Tibial artery (tissue), 4 donors: ENCODE measurements around the gene SLC7A9.

Experiments used
- DNase-seq, 2 donors: peaks; one replicate each; pipeline ENCODE4 v3.0.0-alpha.2; 2019
- H3K27ac ChIP-seq, 2 donors: fragments of 200-600 bp; sonication (generic) in 1 of 2; 1 replicate in 1 of 2; 2 replicates in 1 of 2; pipeline ENCODE4 v1.5.1; 2018 to 2019; ENCODE audit warnings: mild to moderate bottlenecking in 1 of 2
- H3K27me3 ChIP-seq, 2 donors: fragments of 200-600 bp; sonication (generic) in 1 of 2; one replicate each; pipeline versions ENCODE4 v1.5.1 to v1.6.0; 2016 to 2019
- H3K36me3 ChIP-seq, 3 donors: fragments of 200-600 bp; sonication (generic) in 2 of 3; one replicate each; pipeline ENCODE4 v1.5.1; 2016 to 2019; ENCODE audit warnings: mild to moderate bottlenecking in 2 of 3
- H3K4me1 ChIP-seq, 4 donors: fragments of 200-600 bp; sonication (generic) in 2 of 4; 1 replicate in 3 of 4; 2 replicates in 1 of 4; pipeline ENCODE4 v1.5.1; 2016 to 2019
- H3K4me3 ChIP-seq, 2 donors: fragments of 200-600 bp; sonication (generic) in 1 of 2; 1 replicate in 1 of 2; 2 replicates in 1 of 2; pipeline ENCODE4 v1.5.1; 2018 to 2019; ENCODE audit warnings: mild to moderate bottlenecking in 2 of 2
- H3K9me3 ChIP-seq, 3 donors: fragments of 200-600 bp; sonication (generic) in 1 of 3; one replicate each; pipeline ENCODE4 v1.5.1; 2016 to 2019
- intact Hi-C: fragments of 100-400 bp; cut with DNase I; formaldehyde crosslinking; loops from one replicate; pipeline ENCODE4 v1.15.0; 2023; ENCODE audit warnings: low total_unique reads
- TF ChIP-seq, protein P1 (sequence below), 2 experiments: fragments of 200-600 bp in 1 of 2; fragments of 450-650 bp in 1 of 2; IDR thresholded peaks; one replicate each; pipeline ENCODE4 v1.5.1; 2017 to 2019; ENCODE audit warnings: antibody characterized with exemption in 2 of 2, mild to moderate bottlenecking in 1 of 2, moderate library complexity in 1 of 2

SLC7A9 gene

DNA sequence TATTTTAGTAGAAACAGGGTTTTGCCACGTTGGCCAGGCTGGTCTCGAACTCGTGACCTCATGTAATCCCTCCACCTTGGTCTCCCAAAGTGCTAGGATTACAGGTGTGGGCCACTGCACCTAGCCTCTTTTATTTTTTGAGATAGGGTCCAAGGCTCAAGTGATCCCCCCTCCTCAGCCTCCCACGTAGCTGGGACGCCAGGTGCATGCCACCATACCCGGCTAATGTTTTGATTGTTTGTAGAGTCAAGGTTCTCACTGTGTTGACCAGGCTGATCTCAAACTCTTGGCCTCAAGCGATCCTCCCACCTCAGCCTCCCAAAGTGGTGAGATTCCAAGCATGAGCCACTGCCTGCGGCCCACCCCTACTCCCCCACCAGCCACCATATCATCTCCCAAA, 6.3 kb downstream of the SLC7A9 start:
- no peaks in the 10 kb centered on the region for H3K4me1 ChIP-seq
- DNase-seq = peak in 1 of 2 donors; percentile 9
- intact Hi-C loops = no loop called here

DNA sequence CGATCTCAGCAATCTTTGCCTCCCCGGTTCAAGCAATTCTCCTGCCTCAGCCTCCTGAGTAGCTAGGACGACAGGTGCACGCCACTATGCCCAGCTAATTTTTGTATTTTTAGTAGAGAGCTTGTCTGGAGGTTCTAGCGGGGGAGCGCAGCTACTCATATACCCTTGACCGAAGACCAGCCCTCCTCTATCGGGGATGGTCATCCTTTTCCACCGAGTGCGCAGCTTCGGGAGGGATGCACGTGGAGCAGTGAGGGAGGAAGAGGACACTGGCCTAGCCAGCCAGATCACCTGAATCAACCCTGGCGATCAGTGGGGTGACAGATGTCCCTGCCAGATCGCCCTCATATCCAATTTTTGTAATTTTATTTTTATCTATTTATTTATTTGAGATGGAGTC, 6.8 kb downstream of the SLC7A9 start:
- Histone ChIP-seq H3K4me1 (no peaks in the 10 kb centered on the region), H3K27ac (no peak overlapping the region), H3K9me3 (no peaks in the 10 kb centered on the region), H3K36me3 (no peaks in the 10 kb centered on the region), H3K4me3 (no peak overlapping the region), H3K27me3 (no peaks in the 10 kb centered on the region)
- TF ChIP-seq, protein P1, sequence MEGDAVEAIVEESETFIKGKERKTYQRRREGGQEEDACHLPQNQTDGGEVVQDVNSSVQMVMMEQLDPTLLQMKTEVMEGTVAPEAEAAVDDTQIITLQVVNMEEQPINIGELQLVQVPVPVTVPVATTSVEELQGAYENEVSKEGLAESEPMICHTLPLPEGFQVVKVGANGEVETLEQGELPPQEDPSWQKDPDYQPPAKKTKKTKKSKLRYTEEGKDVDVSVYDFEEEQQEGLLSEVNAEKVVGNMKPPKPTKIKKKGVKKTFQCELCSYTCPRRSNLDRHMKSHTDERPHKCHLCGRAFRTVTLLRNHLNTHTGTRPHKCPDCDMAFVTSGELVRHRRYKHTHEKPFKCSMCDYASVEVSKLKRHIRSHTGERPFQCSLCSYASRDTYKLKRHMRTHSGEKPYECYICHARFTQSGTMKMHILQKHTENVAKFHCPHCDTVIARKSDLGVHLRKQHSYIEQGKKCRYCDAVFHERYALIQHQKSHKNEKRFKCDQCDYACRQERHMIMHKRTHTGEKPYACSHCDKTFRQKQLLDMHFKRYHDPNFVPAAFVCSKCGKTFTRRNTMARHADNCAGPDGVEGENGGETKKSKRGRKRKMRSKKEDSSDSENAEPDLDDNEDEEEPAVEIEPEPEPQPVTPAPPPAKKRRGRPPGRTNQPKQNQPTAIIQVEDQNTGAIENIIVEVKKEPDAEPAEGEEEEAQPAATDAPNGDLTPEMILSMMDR (IDR thresholded peaks at IDR 0.05) = no peak
- DNase-seq = peak in 1 of 2 donors; percentile 27
- intact Hi-C loops = no loop called here

More for the DNA sequence above, 6.3 kb downstream of the SLC7A9 start:
- H3K27ac ChIP-seq = no peak overlapping the region
- H3K9me3 ChIP-seq = no peaks in the 10 kb centered on the region
- H3K36me3 ChIP-seq = no peaks in the 10 kb centered on the region
- H3K27me3 ChIP-seq = no peaks in the 10 kb centered on the region
- TF ChIP-seq, protein P1 (IDR thresholded peaks at IDR 0.05) = no peak
- H3K4me3 ChIP-seq = no peak overlapping the region

DNA sequence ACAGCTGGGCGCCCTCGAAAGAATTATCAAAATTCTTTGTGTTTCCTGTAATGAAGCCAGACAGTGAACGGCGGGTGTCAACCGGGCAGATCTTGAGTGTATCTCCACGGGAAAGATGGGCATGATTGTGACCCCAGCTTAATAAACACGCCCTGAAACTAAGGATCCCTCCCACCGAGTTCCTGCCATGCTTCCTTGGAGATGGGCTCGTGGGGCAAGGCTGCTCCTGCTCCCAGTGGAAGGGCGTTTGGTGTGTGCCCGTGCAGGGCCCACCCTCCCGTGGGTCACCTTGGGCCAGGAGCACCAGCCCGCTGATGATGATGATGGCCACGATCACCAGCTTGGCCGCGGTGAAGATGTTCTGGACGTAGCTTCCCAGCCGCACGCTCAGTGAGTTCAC, 7.4 kb downstream of the SLC7A9 start:
- no peaks in the 10 kb centered on the region for H3K27me3 ChIP-seq
- H3K4me1 ChIP-seq = no peaks in the 10 kb centered on the region
- intact Hi-C loops = no loop called here
- no peak overlapping the region for H3K27ac ChIP-seq
- peak in 1 of 2 donors; percentile 32 for DNase-seq
- TF ChIP-seq, protein P1 (IDR thresholded peaks at IDR 0.05) = no peak
- no peaks in the 10 kb centered on the region for H3K36me3 ChIP-seq
- H3K4me3 ChIP-seq = no peak overlapping the region
- no peaks in the 10 kb centered on the region for H3K9me3 ChIP-seq

DNA sequence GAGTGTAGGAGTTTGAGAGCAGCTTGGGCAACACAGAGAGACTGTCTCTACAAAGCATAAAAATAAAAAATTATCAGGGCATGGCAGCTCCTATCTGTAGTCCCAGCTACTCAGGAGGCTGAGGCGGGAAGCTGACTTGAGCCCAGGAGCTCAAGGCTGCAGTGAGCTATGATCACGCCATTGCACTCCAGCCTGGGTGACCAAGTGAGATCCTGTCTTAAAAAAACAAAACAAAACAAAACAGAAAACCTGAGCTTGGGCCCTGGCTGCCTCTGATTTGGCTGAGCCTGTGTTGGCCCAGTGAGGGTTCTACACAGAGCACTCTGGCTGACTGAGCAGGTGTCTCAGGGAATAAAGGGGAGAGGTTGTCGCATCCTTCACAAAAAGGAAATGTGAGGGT, 8.0 kb downstream of the SLC7A9 start:
- H3K27ac ChIP-seq = no peak overlapping the region
- TF ChIP-seq, protein P1 (IDR thresholded peaks at IDR 0.05) = no peak
- no peaks in the 10 kb centered on the region for H3K9me3 ChIP-seq
- peak in 1 of 2 donors; percentile 16 for DNase-seq
- intact Hi-C loops = no loop called here
- no peaks in the 10 kb centered on the region for H3K27me3 ChIP-seq
- H3K4me1 ChIP-seq = no peaks in the 10 kb centered on the region
- H3K36me3 ChIP-seq = no peaks in the 10 kb centered on the region
- H3K4me3 ChIP-seq = no peak overlapping the region

DNA sequence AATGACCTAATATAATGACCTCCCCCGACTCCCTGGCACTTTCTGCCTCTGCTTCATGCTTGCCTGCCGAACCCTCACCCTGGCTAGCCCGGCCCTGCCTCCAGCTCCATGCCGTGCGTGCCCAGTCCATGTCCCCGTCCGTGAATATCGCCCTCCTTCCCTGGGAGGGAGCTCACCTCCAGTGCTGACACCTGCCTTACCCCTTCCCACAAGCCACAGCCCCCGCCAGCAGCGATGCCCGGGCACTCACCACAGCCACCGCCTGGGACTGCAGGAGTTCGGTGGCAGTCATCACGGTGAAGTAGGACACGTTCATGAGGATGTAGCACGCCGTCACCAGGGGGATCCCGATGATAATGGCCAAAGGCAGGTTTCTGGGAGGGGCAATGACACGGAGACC, 10.0 kb downstream of the SLC7A9 start:
- TF ChIP-seq, protein P1 (IDR thresholded peaks at IDR 0.05) = no peak

DNA sequence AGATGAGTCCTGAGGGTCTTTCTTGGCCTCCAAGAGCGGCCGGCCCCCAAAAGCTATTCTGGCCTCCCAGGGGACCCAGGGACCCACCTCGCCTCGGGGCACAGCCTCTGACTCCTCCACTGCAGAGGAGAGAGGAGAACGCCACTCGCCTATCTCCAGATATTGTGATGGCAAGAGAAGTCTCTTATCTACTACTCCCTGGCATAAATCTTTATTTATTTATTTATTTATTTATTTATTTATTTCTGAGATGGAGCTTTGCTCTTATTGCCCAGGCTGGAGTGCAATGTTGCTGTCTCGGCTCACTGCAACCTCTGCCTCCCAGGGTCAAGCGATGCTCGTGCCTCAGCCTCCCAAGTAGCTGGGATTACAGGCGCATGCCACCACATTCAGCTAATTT, 11.0 kb downstream of the SLC7A9 start:
- Histone ChIP-seq H3K9me3 (no peaks in the 10 kb centered on the region), H3K4me1 (no peaks in the 10 kb centered on the region), H3K36me3 (no peaks in the 10 kb centered on the region), H3K4me3 (no peak overlapping the region), H3K27me3 (no peaks in the 10 kb centered on the region), H3K27ac (no peak overlapping the region)
- TF ChIP-seq, protein P1 (IDR thresholded peaks at IDR 0.05) = no peak
- intact Hi-C loops = no loop called here
- peak in 1 of 2 donors; percentile 3 for DNase-seq

More for the DNA sequence above, 10.0 kb downstream of the SLC7A9 start:
- H3K4me1 ChIP-seq = no peaks in the 10 kb centered on the region
- no peak overlapping the region for H3K4me3 ChIP-seq
- H3K27ac ChIP-seq = no peak overlapping the region
- DNase-seq = peak in 1 of 2 donors; percentile 57
- no peaks in the 10 kb centered on the region for H3K9me3 ChIP-seq
- H3K27me3 ChIP-seq = no peaks in the 10 kb centered on the region
- intact Hi-C loops = no loop called here
- H3K36me3 ChIP-seq = no peaks in the 10 kb centered on the region
